Small intestine (tissue), 7 donors: ENCODE data around the gene SORBS2. TPM values are rescaled to one million over a fixed set of nuclear protein-coding genes. Genes with fewer than 3 reads are reported as not detected.

Experiments
- DNase-seq, 2 donors: peaks; one replicate each; pipeline versions ENCODE4 v3.0.0 to v3.0.0-alpha.2; 2013
- FAIRE-seq: peaks from 2 replicates; lab custom pipeline; 2012; peaks lifted over from hg19 to GRCh38; lab: Jason Lieb, UNC
- H3K27ac ChIP-seq, 3 donors: one replicate each; pipeline ENCODE4 v1.5.1; 2013; ENCODE audit warnings: low read length in 2 of 3, mild to moderate bottlenecking in 2 of 3, control low read depth in 1 of 3, inconsistent platforms in 1 of 3, low read depth in 1 of 3, moderate library complexity in 1 of 3
- H3K27me3 ChIP-seq, 3 donors: one replicate each; pipeline ENCODE4 v1.6.1; 2013; ENCODE audit warnings: low read length in 3 of 3, inconsistent platforms in 1 of 3; ENCODE audit not compliant: control insufficient read depth in 3 of 3, insufficient read depth in 3 of 3
- H3K36me3 ChIP-seq, 3 donors: one replicate each; pipeline ENCODE4 v1.6.1; 2013; ENCODE audit warnings: low read length in 3 of 3, inconsistent platforms in 1 of 3, low read depth in 1 of 3, mild to moderate bottlenecking in 1 of 3, moderate library complexity in 1 of 3; ENCODE audit not compliant: control insufficient read depth in 3 of 3, insufficient read depth in 2 of 3
- H3K4me1 ChIP-seq, 3 donors: one replicate each; pipeline ENCODE4 v1.6.1; 2013; ENCODE audit warnings: low read length in 2 of 3, inconsistent platforms in 1 of 3, low read depth in 1 of 3, mild to moderate bottlenecking in 1 of 3, moderate library complexity in 1 of 3; ENCODE audit not compliant: control insufficient read depth in 3 of 3, insufficient read depth in 2 of 3
- H3K4me3 ChIP-seq, 3 donors: one replicate each; pipeline ENCODE4 v1.5.1; 2013; ENCODE audit warnings: low read length in 3 of 3, control low read depth in 1 of 3, inconsistent platforms in 1 of 3, low read depth in 1 of 3, mild to moderate bottlenecking in 1 of 3, moderate library complexity in 1 of 3
- H3K9me3 ChIP-seq, 2 donors: one replicate each; pipeline ENCODE4 v1.6.1; 2013; ENCODE audit warnings: low read depth in 1 of 2, low read length in 1 of 2; ENCODE audit not compliant: control insufficient read depth in 2 of 2, insufficient read depth in 1 of 2
- WGBS, 3 donors: extraction: QIAGEN DNeasy Blood & Tissue Kit; methylation state at CpG; one replicate each; pipeline ENCODE4 v1.1.7; 2013; 5-methylcytosine and 5-hydroxymethylcytosine counted together
- polyA plus RNA-seq, 4 donors: library from polyadenylated mRNA; stranded (reverse) in 3 of 4; unstranded in 1 of 4; fragments of 200-250 nt in 3 of 4; fragments of 120-200 nt in 1 of 4; gene quantifications; one replicate each; pipeline versions ENCODE4 v1.2.1 to v1.2.3, GENCODE V29; 2013
- donor health status: healthy with polysubstance abuse.
- donor health status: control.
- donor health status: control.
- donor health status: Bipolar disorder and iron deficiency.
- donor health status: healthy.

SORBS2 gene
- polyA plus RNA-seq, 4 donors = 1.6 to 36.5 (median 16.1) TPM

DNA sequence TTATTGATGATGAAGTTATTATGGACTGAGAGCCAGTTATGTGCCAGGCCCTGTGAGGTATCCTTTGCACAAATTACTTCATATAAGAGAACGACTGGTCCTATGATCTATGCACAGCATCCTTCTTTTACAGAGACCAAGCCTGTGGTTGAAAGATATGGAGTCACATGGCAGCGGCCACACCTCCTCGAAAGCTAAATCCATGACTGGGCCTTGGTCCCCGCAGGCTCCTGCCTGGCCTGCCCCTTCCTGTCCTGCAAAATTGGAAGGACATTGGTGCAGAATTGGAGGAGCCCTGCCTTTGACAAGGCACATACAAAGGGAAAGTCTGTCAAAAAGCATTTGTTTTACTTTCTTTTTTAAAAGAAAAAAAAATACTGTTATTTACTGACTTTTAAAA lies 18.3 kb downstream of the SORBS2 start:
- peaks cover 0 to 6% (median 0%) of the 10 kb centered on the region in 3 donors for H3K36me3 ChIP-seq
- no peaks in the 10 kb centered on the region for H3K27me3 ChIP-seq
- no peak overlapping the region for H3K27ac ChIP-seq
- 85 to 96% (median 95%) methylated on average over 4 of the region's 4 CpGs for WGBS, 3 donors
- H3K4me3 ChIP-seq = no peak overlapping the region
- FAIRE-seq (no peak), DNase-seq (no peak)
- H3K4me1 ChIP-seq = no peaks in the 10 kb centered on the region
- H3K9me3 ChIP-seq = no peaks in the 10 kb centered on the region

- Histone ChIP-seq H3K9me3 (no peaks in the 10 kb centered on the region), H3K4me3 (no peak overlapping the region), H3K27ac (no peak overlapping the region), H3K27me3 (no peaks in the 10 kb centered on the region), H3K36me3 (peaks cover 0 to 6% (median 0%) of the 10 kb centered on the region in 3 donors), H3K4me1 (no peaks in the 10 kb centered on the region)
- DNase-seq (no peak), FAIRE-seq (no peak)
- WGBS, 3 donors = 76 to 89% (median 86%) methylated on average over 2 of the region's 2 CpGs
Measured at GRCh38 chr4:185793116-185793485, 18.9 kb downstream of the SORBS2 start.

DNA sequence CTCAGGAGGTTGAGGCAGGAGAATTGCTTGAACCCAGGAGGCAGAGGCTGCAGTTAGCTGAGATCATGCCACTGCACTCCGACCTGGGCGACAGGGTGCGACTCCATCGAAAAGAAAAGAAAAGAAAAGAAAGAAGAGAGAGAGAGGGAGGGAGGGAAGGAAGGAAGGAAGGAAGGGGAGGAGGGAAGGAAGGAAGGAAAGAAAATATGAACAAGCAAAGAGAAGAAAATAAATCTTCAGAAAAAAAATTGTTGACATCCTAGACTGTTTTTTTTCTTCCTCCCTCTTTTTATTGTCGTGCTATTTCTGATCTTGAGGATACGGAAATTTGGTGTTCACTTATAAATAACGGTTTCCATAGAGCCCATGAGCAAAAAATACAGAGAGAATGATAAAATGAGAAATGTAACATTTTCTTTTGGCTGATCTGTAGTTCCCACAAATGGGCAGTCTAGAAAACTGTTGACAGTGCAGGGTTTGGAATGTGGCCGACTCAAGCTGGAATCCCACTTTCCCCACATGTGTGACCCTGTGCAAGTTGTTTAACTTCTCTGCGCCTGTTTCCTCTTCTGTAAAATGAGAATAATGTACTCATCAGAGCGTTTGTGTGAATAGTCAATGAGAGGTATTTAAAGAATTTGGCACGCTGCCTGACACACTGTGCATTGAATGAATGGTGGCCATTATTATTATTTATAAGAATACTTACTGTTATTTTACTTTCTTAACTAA lies 19.4 kb downstream of the SORBS2 start:
- DNase-seq = no peak
- FAIRE-seq = no peak
- Histone ChIP-seq H3K4me3 (no peak overlapping the region), H3K4me1 (no peaks in the 10 kb centered on the region), H3K27me3 (no peaks in the 10 kb centered on the region), H3K9me3 (no peaks in the 10 kb centered on the region), H3K27ac (no peak overlapping the region), H3K36me3 (peaks cover 0 to 9% (median 0%) of the 10 kb centered on the region in 3 donors)
- 66 to 89% (median 88%) methylated on average over 11 of the region's 11 CpGs for WGBS, 3 donors

GRCh38 chr4:185787926-185788679 lies 23.9 kb downstream of the SORBS2 start:
- H3K4me1 ChIP-seq = no peaks in the 10 kb centered on the region
- H3K9me3 ChIP-seq = no peaks in the 10 kb centered on the region
- no peak overlapping the region for H3K4me3 ChIP-seq
- DNase-seq (no peak), FAIRE-seq (no peak)
- peaks cover 0 to 6% (median 0%) of the 10 kb centered on the region in 3 donors for H3K36me3 ChIP-seq
- H3K27ac ChIP-seq = no peak overlapping the region
- no peaks in the 10 kb centered on the region for H3K27me3 ChIP-seq
- WGBS, 3 donors = 84 to 94% (median 87%) methylated on average over 16 of the region's 16 CpGs

DNA sequence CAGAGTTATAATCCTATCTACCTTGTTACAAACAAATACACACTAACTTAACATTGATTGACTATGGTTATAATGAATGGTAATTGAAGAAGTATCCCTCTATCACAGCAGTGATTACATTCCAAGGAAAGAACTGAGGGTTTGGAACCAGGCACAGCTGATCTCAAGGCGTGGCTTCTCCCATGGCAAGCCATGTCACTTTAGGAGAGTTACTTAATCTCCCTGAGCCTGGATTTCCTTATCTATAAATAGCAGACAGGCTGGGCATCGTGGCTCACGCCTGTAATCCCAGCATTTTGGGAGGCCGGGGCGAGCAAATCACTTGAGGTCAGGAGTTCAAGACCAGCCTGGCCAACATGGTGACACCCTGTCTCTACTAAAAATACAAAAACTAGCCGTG lies 25.6 kb downstream of the SORBS2 start:
- DNase-seq (no peak), FAIRE-seq (no peak)
- H3K9me3 ChIP-seq = no peaks in the 10 kb centered on the region
- no peak overlapping the region for H3K4me3 ChIP-seq
- H3K27me3 ChIP-seq = no peaks in the 10 kb centered on the region
- H3K36me3 ChIP-seq = peaks cover 0 to 6% (median 0%) of the 10 kb centered on the region in 3 donors
- no peak overlapping the region for H3K27ac ChIP-seq
- H3K4me1 ChIP-seq = no peaks in the 10 kb centered on the region
- WGBS, 3 donors = 52 to 67% (median 57%) methylated on average over 6 of the region's 6 CpGs

- Histone ChIP-seq H3K4me1 (no peaks in the 10 kb centered on the region), H3K36me3 (peaks cover 0 to 9% (median 0%) of the 10 kb centered on the region in 3 donors), H3K9me3 (no peaks in the 10 kb centered on the region), H3K27me3 (no peaks in the 10 kb centered on the region), H3K4me3 (no peak overlapping the region), H3K27ac (no peak overlapping the region)
- DNase-seq = no peak
- no peak for FAIRE-seq
- WGBS, 3 donors = 63 to 68% (median 66%) methylated on average over 5 of the region's 5 CpGs
Measured at GRCh38 chr4:185783574-185783973, 28.4 kb downstream of the SORBS2 start.

DNA sequence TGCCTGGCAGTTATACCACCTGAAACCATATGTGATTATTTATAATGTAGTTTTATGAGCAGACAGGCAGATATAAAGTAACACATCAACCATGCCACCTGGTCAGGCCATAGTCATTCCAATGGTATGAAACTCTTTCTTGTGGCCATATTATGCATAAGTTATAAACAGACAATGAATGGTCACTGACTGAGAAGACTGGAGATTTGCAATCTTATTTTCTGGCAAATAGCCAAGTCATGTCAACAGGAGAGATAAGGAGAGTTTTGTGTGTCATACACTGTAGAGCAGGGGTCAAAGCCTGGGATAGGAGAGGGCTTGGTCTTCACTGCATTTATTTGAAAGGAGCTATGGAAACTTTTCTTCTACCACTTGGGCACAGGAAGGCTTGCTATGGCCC lies 29.5 kb downstream of the SORBS2 start:
- H3K4me1 ChIP-seq = no peaks in the 10 kb centered on the region
- FAIRE-seq (no peak), DNase-seq (peak; percentile 7 to 46)
- H3K27me3 ChIP-seq = no peaks in the 10 kb centered on the region
- H3K27ac ChIP-seq = no peak overlapping the region
- peaks cover 0 to 5% (median 0%) of the 10 kb centered on the region in 3 donors for H3K36me3 ChIP-seq
- no peaks in the 10 kb centered on the region for H3K9me3 ChIP-seq
- H3K4me3 ChIP-seq = no peak overlapping the region

DNA sequence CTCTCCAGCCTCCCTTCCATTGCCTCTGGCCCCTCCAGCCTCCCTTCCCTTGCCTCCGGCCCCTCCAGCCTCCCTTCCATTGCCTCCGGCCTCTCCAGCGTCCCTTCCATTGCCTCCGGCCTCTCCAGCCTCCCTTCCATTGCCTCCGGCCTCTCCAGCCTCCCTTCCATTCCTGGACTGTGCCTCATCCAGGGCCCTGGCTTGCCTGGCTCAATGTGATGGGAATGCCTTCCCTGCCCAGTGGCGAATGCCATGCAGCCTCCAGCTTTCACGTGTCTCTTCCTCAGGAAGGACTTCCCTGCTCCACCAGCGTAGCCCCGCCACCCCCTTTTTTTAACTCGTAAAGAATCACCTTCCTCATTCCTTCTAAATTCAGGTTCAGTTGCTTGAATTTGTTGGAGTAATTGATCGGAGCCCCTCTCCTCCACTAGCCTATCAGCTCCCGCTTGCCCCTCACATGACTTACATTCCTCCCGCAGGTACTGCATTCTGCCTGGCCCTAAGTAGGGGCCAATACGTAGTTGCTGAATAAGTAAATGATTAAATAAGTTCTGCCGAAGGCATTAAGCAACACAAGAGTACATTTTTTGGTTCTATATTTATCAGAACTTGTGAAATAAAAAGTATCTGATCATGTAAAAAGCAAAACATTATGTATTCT lies 30.3 kb downstream of the SORBS2 start:
- Histone ChIP-seq H3K36me3 (peaks cover 0 to 5% (median 0%) of the 10 kb centered on the region in 3 donors), H3K4me3 (no peak overlapping the region), H3K27me3 (no peaks in the 10 kb centered on the region), H3K4me1 (no peaks in the 10 kb centered on the region), H3K9me3 (no peaks in the 10 kb centered on the region), H3K27ac (no peak overlapping the region)
- FAIRE-seq (no peak), DNase-seq (no peak)
- 84 to 88% (median 85%) methylated on average over 14 to 15 of the region's 15 CpGs for WGBS, 3 donors
